GM12801 (cell line): Measurements from ENCODE around the gene DAB2IP.

Source experiments
- TF ChIP-seq, protein P1 (sequence below): IDR thresholded peaks from one replicate; pipeline ENCODE4 v1.5.1; 2011; ENCODE audit warnings: control low read depth; ENCODE audit not compliant: insufficient read length; ENCODE audit errors: extremely low read depth

Gene DAB2IP

DNA sequence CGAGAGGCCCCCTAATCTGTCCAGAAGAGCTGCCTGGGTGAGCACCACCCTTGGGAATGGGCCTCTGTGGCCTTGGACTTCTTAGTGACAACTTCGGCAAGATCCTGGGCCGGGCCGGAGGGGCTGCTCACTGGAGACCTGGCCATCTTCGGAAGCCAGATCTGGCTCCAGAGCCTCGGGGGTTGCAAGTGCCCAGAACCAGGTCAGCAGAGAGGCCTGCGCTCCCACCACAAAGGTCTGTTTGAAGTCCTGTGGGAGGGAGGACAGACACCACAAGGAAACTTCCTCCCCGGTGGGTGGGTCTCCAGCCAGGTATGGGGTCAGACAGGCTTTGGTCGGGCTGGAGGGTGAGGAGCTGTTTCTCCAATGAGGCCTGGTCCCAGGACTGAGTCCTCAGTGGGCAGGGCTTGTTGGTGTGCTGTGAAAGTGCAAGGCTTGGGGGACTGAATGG is 86.1 kb downstream of the DAB2IP start:
- TF ChIP-seq, protein P1, sequence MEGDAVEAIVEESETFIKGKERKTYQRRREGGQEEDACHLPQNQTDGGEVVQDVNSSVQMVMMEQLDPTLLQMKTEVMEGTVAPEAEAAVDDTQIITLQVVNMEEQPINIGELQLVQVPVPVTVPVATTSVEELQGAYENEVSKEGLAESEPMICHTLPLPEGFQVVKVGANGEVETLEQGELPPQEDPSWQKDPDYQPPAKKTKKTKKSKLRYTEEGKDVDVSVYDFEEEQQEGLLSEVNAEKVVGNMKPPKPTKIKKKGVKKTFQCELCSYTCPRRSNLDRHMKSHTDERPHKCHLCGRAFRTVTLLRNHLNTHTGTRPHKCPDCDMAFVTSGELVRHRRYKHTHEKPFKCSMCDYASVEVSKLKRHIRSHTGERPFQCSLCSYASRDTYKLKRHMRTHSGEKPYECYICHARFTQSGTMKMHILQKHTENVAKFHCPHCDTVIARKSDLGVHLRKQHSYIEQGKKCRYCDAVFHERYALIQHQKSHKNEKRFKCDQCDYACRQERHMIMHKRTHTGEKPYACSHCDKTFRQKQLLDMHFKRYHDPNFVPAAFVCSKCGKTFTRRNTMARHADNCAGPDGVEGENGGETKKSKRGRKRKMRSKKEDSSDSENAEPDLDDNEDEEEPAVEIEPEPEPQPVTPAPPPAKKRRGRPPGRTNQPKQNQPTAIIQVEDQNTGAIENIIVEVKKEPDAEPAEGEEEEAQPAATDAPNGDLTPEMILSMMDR: no peak

GRCh38 chr9:121738411-121738810 is 87.0 kb downstream of the DAB2IP start:
- TF ChIP-seq, protein P1: no peak

GRCh38 chr9:121738968-121739367 is 87.5 kb downstream of the DAB2IP start:
- TF ChIP-seq, protein P1: no peak

- TF ChIP-seq, protein P1: no peak
These were observed 88.5 kb downstream of the DAB2IP start for GRCh38 chr9:121739971-121740370.

DNA sequence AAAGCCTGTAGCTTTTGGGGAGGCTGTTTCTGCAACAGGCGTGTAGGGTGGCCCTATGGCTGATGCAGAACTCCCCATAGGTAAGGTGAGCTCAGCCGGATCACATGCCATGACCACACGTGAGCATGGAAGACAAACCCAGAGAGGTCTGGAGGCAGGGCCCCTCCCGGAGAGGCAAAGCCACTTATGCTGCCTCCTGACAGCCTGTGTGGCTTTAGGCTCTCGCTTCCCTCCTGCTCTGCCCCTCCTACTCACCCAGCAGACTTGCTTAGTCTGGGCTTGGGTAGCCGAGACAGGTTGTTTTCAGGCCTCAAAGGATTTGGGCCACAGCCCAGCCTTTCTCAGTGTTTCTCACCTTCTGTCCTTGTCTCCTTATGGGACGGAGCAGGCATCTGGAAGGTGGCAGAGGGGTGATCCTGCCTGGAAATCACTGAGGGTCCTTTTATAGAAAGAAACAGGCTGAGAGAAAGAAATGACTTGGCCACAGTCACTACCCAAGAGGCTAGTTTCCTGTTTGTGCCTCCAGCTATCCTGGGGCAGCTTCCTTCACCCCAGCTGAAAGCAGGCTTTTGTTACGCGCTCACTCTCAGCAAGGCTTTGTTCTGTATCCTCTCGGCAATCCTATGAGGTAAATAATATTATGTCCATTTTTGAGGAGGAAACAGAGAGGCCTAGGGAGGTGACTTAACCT is 89.9 kb downstream of the DAB2IP start:
- TF ChIP-seq, protein P1: no peak

DNA sequence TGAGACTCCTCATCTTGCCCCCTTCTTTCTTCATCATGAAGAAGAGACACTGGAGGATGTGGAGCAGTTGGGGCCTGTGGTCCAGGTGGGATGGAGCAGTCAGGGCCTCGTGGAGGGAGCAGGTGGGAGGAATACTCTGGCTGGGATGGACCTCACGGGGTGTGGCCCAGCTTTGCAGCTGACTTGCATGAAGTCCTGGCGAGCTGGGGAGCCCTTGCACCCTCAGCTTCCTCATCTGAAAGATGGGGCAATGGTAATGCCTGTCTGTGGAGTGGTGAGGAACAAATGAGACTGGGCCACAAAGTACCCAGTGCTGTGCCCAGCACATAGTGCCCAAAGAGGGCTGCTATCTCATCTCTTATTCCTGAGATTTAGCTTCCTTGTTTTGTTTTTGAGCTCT is 91.5 kb downstream of the DAB2IP start:
- TF ChIP-seq, protein P1: no peak

DNA sequence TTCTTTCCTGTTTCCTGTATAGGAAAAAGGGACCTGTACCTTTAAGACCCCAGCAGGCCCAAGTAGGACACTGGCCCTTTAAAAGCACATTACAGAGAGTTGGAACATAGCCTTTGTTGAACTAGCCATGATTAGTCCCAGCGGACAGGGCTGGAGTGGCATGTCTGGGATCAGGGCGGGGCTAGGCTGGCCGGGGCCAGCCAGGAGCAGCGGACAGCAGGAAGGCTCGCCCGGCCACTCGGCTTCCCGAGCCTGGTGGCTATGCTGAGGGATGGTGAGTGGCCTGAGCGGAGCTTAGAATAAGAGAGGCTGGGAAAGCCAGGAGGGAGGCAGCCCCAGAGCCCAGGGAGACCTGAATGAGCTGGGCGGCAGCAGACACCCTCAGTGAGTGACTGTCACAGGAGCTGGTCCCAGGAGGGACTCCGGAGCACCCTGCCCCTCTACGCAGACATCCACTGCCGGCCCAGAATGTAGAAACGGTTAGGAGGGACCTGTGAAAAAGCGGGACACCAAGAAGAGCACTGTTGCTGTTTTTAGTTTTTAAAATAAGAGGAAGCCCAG is 92.1 kb downstream of the DAB2IP start:
- TF ChIP-seq, protein P1: no peak
